HG02938 (cell line): ENCODE results near the gene KRTAP21-3.
"Not testable (repeated sequence)": the region's sequence is repeated elsewhere in the genome, so short reads cannot be mapped to it uniquely, and the experiment has no call there.

Source experiments
- ATAC-seq: cut with Tn5 transposase; IDR thresholded peaks from one replicate; pipeline ENCODE4 v1.9.1; 2021; ENCODE audit warnings: mild to moderate bottlenecking, moderate library complexity; ENCODE audit not compliant: unreplicated experiment

KRTAP21-3 gene

GRCh38 chr21:30718239-30718909, at the start of gene KRTAP21-3:
Gene KRTAP21-3, minus strand, starts transcription at chr21:30718777. Its CDS starts 18 bp downstream, at chr21:30718759.
- ATAC-seq, result no peak

GRCh38 chr21:30760776-30761175, 42.2 kb upstream of the KRTAP21-3 start:
- ATAC-seq, result no peak

- no peak for ATAC-seq
Measured at GRCh38 chr21:30758306-30758705, 39.7 kb upstream of the KRTAP21-3 start.

- not testable (repeated sequence) for ATAC-seq
Measured at GRCh38 chr21:30755328-30755727, 36.8 kb upstream of the KRTAP21-3 start, which contains the start of gene KRTAP21-1. Gene KRTAP21-1, minus strand, starts transcription at chr21:30755428. Its CDS starts 50 bp downstream, at chr21:30755378.

GRCh38 chr21:30747159-30747558, 28.6 kb upstream of the KRTAP21-3 start, which contains the start of gene KRTAP21-2:
Gene KRTAP21-2, minus strand, starts transcription at chr21:30747259. Its CDS starts 57 bp downstream, at chr21:30747202.
- no peak for ATAC-seq

GRCh38 chr21:30740462-30740861, 21.9 kb upstream of the KRTAP21-3 start:
- no peak for ATAC-seq

GRCh38 chr21:30733026-30733425, 14.4 kb upstream of the KRTAP21-3 start:
- ATAC-seq, result no peak

- no peak for ATAC-seq
Measured at GRCh38 chr21:30726726-30727125, 8.1 kb upstream of the KRTAP21-3 start.

GRCh38 chr21:30719401-30719800, 824 bp upstream of the KRTAP21-3 start:
- no peak for ATAC-seq

- ATAC-seq, result no peak
Measured at GRCh38 chr21:30717105-30717504, 1.5 kb downstream of the KRTAP21-3 start.

- ATAC-seq, result no peak
Measured at GRCh38 chr21:30714946-30715345, 3.6 kb downstream of the KRTAP21-3 start.

- ATAC-seq, result no peak
Measured at GRCh38 chr21:30714456-30714855, 4.1 kb downstream of the KRTAP21-3 start.

GRCh38 chr21:30713766-30714165, 4.8 kb downstream of the KRTAP21-3 start:
- ATAC-seq, result no peak

GRCh38 chr21:30710499-30710898, 8.1 kb downstream of the KRTAP21-3 start:
- ATAC-seq, result no peak

- ATAC-seq, result no peak
Measured at GRCh38 chr21:30707409-30707808, 11.2 kb downstream of the KRTAP21-3 start.

- no peak for ATAC-seq
Measured at GRCh38 chr21:30695956-30696355, 22.6 kb downstream of the KRTAP21-3 start.

- ATAC-seq, result no peak
Measured at GRCh38 chr21:30689822-30690221, 28.8 kb downstream of the KRTAP21-3 start.

- no peak for ATAC-seq
Measured at GRCh38 chr21:30684506-30684905, 34.1 kb downstream of the KRTAP21-3 start.

GRCh38 chr21:30680586-30680985, 38.0 kb downstream of the KRTAP21-3 start:
- no peak for ATAC-seq

GRCh38 chr21:30676737-30677136, 41.8 kb downstream of the KRTAP21-3 start:
- no peak for ATAC-seq

GRCh38 chr21:30674312-30674711, 44.3 kb downstream of the KRTAP21-3 start:
- ATAC-seq, result no peak

- ATAC-seq, result no peak
Measured at GRCh38 chr21:30672985-30673650, 45.5 kb downstream of the KRTAP21-3 start.
